CD8-positive, alpha-beta memory T cell (primary cell): Measurements from ENCODE around the gene CHTF18. TPM values are rescaled to one million over a fixed set of nuclear protein-coding genes. Genes with fewer than 3 reads are reported as not detected.
"Not testable (repeated sequence)": the region's sequence is repeated elsewhere in the genome, so short reads cannot be mapped to it uniquely, and the experiment has no call there.

Source experiments
- CTCF ChIA-PET: fragments of 350-600 bp; sonication (Branson Sonifier 250); formaldehyde crosslinking; loops from one replicate; lab custom pipeline; 2021; ENCODE audit warnings: antibody characterized with exemption; lab: Charles Lee
- POLR2A ChIA-PET: fragments of 350-600 bp; sonication (Branson Sonifier 250); formaldehyde crosslinking; loops from one replicate; lab custom pipeline; 2021; ENCODE audit warnings: antibody characterized with exemption; lab: Charles Lee
- DNase-seq, 5 donors: peaks; one replicate each; pipeline versions ENCODE4 v3.0.0 to v3.0.0-alpha.2; 2020 to 2022; ENCODE audit warnings: mixed read lengths in 1 of 5
- H3K27ac ChIP-seq: one replicate; pipeline ENCODE4 v1.7.0; 2013; ENCODE audit warnings: low read depth, mild to moderate bottlenecking, low read length, moderate library complexity
- H3K27me3 ChIP-seq: 2 replicates; pipeline ENCODE4 v1.7.0; 2013; ENCODE audit warnings: low read length, mild to moderate bottlenecking; ENCODE audit not compliant: insufficient read depth, poor library complexity, severe bottlenecking
- H3K36me3 ChIP-seq: 2 replicates; pipeline ENCODE4 v1.7.0; 2013; ENCODE audit warnings: mild to moderate bottlenecking, low read length, moderate library complexity; ENCODE audit not compliant: insufficient read depth
- H3K4me1 ChIP-seq: 2 replicates; pipeline ENCODE4 v1.7.0; 2013; ENCODE audit warnings: mild to moderate bottlenecking, low read length, moderate library complexity; ENCODE audit not compliant: insufficient read depth
- H3K4me3 ChIP-seq: 2 replicates; pipeline ENCODE4 v1.7.0; 2013; ENCODE audit warnings: mild to moderate bottlenecking, low read length
- H3K9me3 ChIP-seq: 2 replicates; pipeline ENCODE4 v1.7.0; 2013; ENCODE audit warnings: mild to moderate bottlenecking, low read length
- H3K27ac Mint-ChIP-seq, 8 donors: one replicate each; pipeline ENCODE4 v1.8.0; 2020 to 2021; ENCODE audit warnings: mixed read lengths in 8 of 8, mild to moderate bottlenecking in 6 of 8, inconsistent platforms in 3 of 8, moderate library complexity in 3 of 8
- H3K27me3 Mint-ChIP-seq, 2 donors: one replicate each; pipeline ENCODE4 v1.8.0; 2020 to 2021; ENCODE audit warnings: mixed read lengths in 2 of 2, mild to moderate bottlenecking in 1 of 2, moderate library complexity in 1 of 2
- H3K36me3 Mint-ChIP-seq, 3 donors: one replicate each; pipeline ENCODE4 v1.8.0; 2020 to 2021; ENCODE audit warnings: mixed read lengths in 3 of 3, inconsistent platforms in 1 of 3, mild to moderate bottlenecking in 1 of 3
- H3K4me1 Mint-ChIP-seq, 3 donors: one replicate each; pipeline ENCODE4 v1.8.0; 2020 to 2021; ENCODE audit warnings: mixed read lengths in 3 of 3, inconsistent platforms in 1 of 3, mild to moderate bottlenecking in 1 of 3
- H3K4me3 Mint-ChIP-seq, 7 donors: one replicate each; pipeline ENCODE4 v1.8.0; 2020 to 2021; ENCODE audit warnings: mixed read lengths in 7 of 7, mild to moderate bottlenecking in 6 of 7, moderate library complexity in 4 of 7, inconsistent platforms in 2 of 7
- H3K9me3 Mint-ChIP-seq, 5 donors: one replicate each; pipeline ENCODE4 v1.8.0; 2020 to 2022; ENCODE audit warnings: mixed read lengths in 5 of 5, mild to moderate bottlenecking in 3 of 5, moderate library complexity in 2 of 5, inconsistent platforms in 1 of 5
- polyA plus RNA-seq: library from polyadenylated mRNA; unstranded; fragments of 300-500 nt; fragmentation: Illumina TruSeq; gene quantifications from one replicate; pipeline ENCODE4 v1.2.3, GENCODE V29; 2021
- total RNA-seq, 2 experiments: library from RNA; stranded (reverse); gene quantifications; one replicate each; pipeline ENCODE4 v1.2.3, GENCODE V29; 2021

The CHTF18 gene
- total and polyA plus RNA-seq, 3 experiments from 2014 or later: 3.7 to 122 (median 121) TPM

GRCh38 chr16:820044-820408, 31.6 kb downstream of the CHTF18 start:
- peaks cover 19 to 31% of the 10 kb centered on the region in 2 donors for H3K27me3 Mint-ChIP-seq
- H3K27ac Mint-ChIP-seq: peak overlapping the region in 5 of 8 donors; percentile 5 to 90 (median 39)
- H3K4me1 Mint-ChIP-seq: peaks cover 7 to 16% (median 10%) of the 10 kb centered on the region in 3 donors
- H3K36me3 Mint-ChIP-seq, H3K27ac ChIP-seq, POLR2A ChIA-PET, H3K27me3 ChIP-seq, H3K4me3 Mint-ChIP-seq, H3K9me3 ChIP-seq, H3K4me3 ChIP-seq, DNase-seq, H3K36me3 ChIP-seq, H3K9me3 Mint-ChIP-seq, H3K4me1 ChIP-seq: not testable (repeated sequence)
- CTCF ChIA-PET: interaction anchor here (1.3 kb wide), 1 partner anchor 283 kb away, joined by 4 read pairs; no protein-coding TSS in a partner anchor

DNA sequence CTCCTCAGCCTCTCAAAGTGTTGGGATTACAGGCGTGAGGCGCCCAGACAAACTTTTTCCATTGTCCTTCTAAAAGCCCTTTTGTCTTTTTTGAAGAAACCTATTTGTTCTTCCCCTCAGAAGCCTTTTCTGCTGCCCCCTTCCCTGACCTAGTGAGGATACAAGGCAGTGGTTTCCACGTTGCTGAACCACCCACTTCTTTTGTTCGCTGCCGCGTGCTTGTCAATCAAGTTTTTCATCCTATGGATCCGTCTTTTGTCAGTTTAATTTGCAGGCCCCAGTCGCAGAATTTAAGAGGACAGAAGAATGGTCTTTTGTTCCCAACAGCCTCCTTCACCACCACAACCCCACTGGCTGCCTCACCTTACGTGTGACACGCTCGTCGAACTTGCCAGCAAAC, 32.3 kb downstream of the CHTF18 start:
- CTCF ChIA-PET: no interaction called here
- POLR2A ChIA-PET: no interaction called here
- peaks cover 4% of the 10 kb centered on the region for H3K27me3 ChIP-seq
- H3K36me3 Mint-ChIP-seq: no peaks in the 10 kb centered on the region
- peaks cover 13 to 31% of the 10 kb centered on the region in 2 donors for H3K27me3 Mint-ChIP-seq
- peaks cover 7% of the 10 kb centered on the region for H3K4me1 ChIP-seq
- no peak overlapping the region for H3K27ac ChIP-seq
- no peak overlapping the region for H3K4me3 ChIP-seq
- peak overlapping the region in 2 of 7 donors; percentile 23 to 41 for H3K4me3 Mint-ChIP-seq
- no peaks in the 10 kb centered on the region for H3K9me3 ChIP-seq
- no peak for DNase-seq
- H3K4me1 Mint-ChIP-seq: peaks cover 7 to 16% (median 10%) of the 10 kb centered on the region in 3 donors
- no peaks in the 10 kb centered on the region for H3K9me3 Mint-ChIP-seq
- H3K27ac Mint-ChIP-seq: no peak overlapping the region
- H3K36me3 ChIP-seq: no peaks in the 10 kb centered on the region

- POLR2A ChIA-PET: interaction anchor here (0.6 kb wide), 1 partner anchor 183 kb away, joined by 4 read pairs; no protein-coding TSS in a partner anchor
- no peaks in the 10 kb centered on the region for H3K9me3 Mint-ChIP-seq
These were observed 33.3 kb downstream of the CHTF18 start for GRCh38 chr16:821751-822150.

DNA sequence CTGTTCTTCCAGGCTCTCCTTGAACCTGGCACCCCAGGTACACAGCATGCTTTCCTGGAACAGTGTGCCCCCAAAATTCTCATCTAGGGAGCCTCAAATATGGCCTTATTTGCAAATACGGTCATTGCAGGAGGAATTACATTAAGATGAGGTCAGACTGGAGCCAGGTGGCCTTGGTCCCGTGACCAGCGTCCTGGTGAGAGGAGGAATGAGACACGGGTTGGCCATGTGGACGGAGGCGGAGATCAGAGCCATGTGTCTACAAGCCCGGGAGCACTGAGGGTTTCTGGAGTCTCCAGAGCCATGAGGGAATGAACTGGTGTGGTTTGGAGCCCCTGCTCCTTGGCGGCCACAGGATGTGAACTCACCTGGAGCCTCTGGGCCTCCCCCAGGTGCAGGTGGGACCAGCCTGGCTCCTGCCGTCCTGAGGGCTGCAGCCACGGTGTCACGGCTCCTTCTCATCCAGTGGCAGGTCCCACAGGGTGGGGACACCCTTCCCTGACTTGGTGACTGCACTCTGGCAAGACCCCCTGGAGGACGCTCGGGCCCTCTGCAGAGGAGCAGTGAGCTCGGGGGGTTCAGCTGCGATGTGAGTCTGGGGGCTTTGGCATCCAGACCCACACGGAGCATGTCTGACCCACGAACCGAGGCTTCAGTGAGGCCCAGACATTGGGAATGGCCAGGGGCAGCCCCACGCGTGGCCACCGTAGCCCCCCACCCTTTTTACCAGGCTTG, 33.9 kb downstream of the CHTF18 start:
- Mint-ChIP-seq H3K9me3 (no peaks in the 10 kb centered on the region), H3K27me3 (peaks cover 12 to 28% of the 10 kb centered on the region in 2 donors), H3K36me3 (no peaks in the 10 kb centered on the region), H3K4me1 (peaks cover 7 to 16% (median 10%) of the 10 kb centered on the region in 3 donors), H3K4me3 (no peak overlapping the region), H3K27ac (peak overlapping the region in 1 of 8 donors; percentile 19)
- CTCF ChIA-PET: no interaction called here
- Histone ChIP-seq H3K27ac (no peak overlapping the region), H3K27me3 (peaks cover 4% of the 10 kb centered on the region), H3K36me3 (no peaks in the 10 kb centered on the region), H3K9me3 (no peaks in the 10 kb centered on the region), H3K4me1 (peaks cover 7% of the 10 kb centered on the region), H3K4me3 (no peak overlapping the region)
- POLR2A ChIA-PET: interaction anchor here (0.6 kb wide), 1 partner anchor 182 kb away, joined by 4 read pairs; no protein-coding TSS in a partner anchor
- no peak for DNase-seq

More at GRCh38 chr16:821751-822150, 33.3 kb downstream of the CHTF18 start:
- CTCF ChIA-PET: no interaction called here
- H3K4me3 ChIP-seq: no peak overlapping the region
- H3K9me3 ChIP-seq: no peaks in the 10 kb centered on the region
- H3K4me3 Mint-ChIP-seq: no peak overlapping the region
- H3K4me1 Mint-ChIP-seq: peaks cover 7 to 16% (median 10%) of the 10 kb centered on the region in 3 donors
- H3K27ac ChIP-seq: no peak overlapping the region
- H3K27me3 Mint-ChIP-seq: peaks cover 12 to 28% of the 10 kb centered on the region in 2 donors
- H3K27me3 ChIP-seq: peaks cover 4% of the 10 kb centered on the region
- no peaks in the 10 kb centered on the region for H3K36me3 Mint-ChIP-seq
- H3K36me3 ChIP-seq: no peaks in the 10 kb centered on the region
- no peak for DNase-seq
- H3K4me1 ChIP-seq: peaks cover 7% of the 10 kb centered on the region
- no peak overlapping the region for H3K27ac Mint-ChIP-seq

DNA sequence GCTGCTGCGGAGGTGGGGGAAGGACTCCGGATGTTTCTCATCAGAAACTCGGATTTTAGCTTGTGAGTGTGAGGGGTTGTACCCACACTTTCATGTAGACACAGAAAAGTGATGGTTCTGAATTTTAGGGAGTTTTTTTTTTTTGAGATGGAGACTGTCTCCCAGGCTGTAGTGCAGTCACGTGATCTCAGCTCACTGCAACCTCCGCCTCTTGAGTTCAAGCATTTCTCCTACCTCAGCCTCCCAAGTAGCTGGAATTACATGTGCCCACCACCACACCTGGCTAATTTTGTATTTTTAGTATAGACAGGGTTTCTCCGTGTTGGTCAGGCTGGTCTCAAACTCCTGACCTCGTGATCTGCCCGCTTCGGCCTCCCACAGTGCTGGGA, 34.5 kb downstream of the CHTF18 start:
- peaks cover 7% of the 10 kb centered on the region for H3K4me1 ChIP-seq
- Mint-ChIP-seq H3K27me3 (peaks cover 12 to 28% of the 10 kb centered on the region in 2 donors), H3K4me3 (no peak overlapping the region), H3K9me3 (no peaks in the 10 kb centered on the region), H3K27ac (peak overlapping the region in 1 of 8 donors; percentile 19), H3K4me1 (peaks cover 7 to 16% (median 10%) of the 10 kb centered on the region in 3 donors), H3K36me3 (no peaks in the 10 kb centered on the region)
- peaks cover 4% of the 10 kb centered on the region for H3K27me3 ChIP-seq
- no peak for DNase-seq
- POLR2A ChIA-PET: no interaction called here
- no peak overlapping the region for H3K27ac ChIP-seq
- no peaks in the 10 kb centered on the region for H3K9me3 ChIP-seq
- H3K4me3 ChIP-seq: no peak overlapping the region
- H3K36me3 ChIP-seq: no peaks in the 10 kb centered on the region
- CTCF ChIA-PET: no interaction called here

GRCh38 chr16:824194-824593, 35.8 kb downstream of the CHTF18 start:
- Histone ChIP-seq H3K4me1 (peaks cover 7% of the 10 kb centered on the region), H3K9me3 (no peaks in the 10 kb centered on the region), H3K36me3 (no peaks in the 10 kb centered on the region), H3K27me3 (peaks cover 4% of the 10 kb centered on the region), H3K4me3 (no peak overlapping the region), H3K27ac (no peak overlapping the region)
- no peaks in the 10 kb centered on the region for H3K36me3 Mint-ChIP-seq
- peaks cover 13 to 28% of the 10 kb centered on the region in 2 donors for H3K27me3 Mint-ChIP-seq
- H3K9me3 Mint-ChIP-seq: no peaks in the 10 kb centered on the region
- POLR2A ChIA-PET: no interaction called here
- peaks cover 6 to 15% (median 9%) of the 10 kb centered on the region in 3 donors for H3K4me1 Mint-ChIP-seq
- no peak overlapping the region for H3K4me3 Mint-ChIP-seq
- H3K27ac Mint-ChIP-seq: no peak overlapping the region
- DNase-seq: no peak
- CTCF ChIA-PET: no interaction called here

DNA sequence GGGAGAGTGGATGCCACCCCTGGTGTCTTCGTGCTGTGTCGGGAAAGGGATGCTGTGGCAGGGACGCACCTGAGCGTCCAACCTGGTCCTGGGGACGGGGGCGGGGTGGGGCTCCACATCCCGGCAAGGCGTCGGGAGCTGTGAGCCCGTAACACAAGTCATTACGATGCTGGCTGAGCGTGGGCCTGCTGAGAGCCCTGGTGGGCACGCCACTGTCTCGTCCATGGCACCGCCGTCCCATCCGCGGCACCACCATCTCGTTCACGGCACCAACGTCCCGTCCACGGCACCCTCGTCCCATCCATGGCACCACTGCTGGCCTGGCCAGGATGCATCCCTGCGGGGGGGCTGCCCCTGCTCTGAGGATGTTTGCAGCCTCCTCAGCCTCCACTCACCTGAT, 36.2 kb downstream of the CHTF18 start:
- no peak for DNase-seq
- no peak overlapping the region for H3K27ac ChIP-seq
- H3K4me3 ChIP-seq: no peak overlapping the region
- H3K9me3 ChIP-seq: no peaks in the 10 kb centered on the region
- peaks cover under 1% of the 10 kb centered on the region for H3K27me3 ChIP-seq
- H3K4me1 ChIP-seq: peaks cover 4% of the 10 kb centered on the region
- Mint-ChIP-seq H3K4me1 (peaks cover 4 to 11% (median 5%) of the 10 kb centered on the region in 3 donors), H3K4me3 (no peak overlapping the region), H3K36me3 (no peaks in the 10 kb centered on the region), H3K27me3 (peaks cover 9 to 26% of the 10 kb centered on the region in 2 donors), H3K27ac (no peak overlapping the region), H3K9me3 (no peaks in the 10 kb centered on the region)
- ChIA-PET POLR2A (no interaction called here), CTCF (no interaction called here)
- no peaks in the 10 kb centered on the region for H3K36me3 ChIP-seq

DNA sequence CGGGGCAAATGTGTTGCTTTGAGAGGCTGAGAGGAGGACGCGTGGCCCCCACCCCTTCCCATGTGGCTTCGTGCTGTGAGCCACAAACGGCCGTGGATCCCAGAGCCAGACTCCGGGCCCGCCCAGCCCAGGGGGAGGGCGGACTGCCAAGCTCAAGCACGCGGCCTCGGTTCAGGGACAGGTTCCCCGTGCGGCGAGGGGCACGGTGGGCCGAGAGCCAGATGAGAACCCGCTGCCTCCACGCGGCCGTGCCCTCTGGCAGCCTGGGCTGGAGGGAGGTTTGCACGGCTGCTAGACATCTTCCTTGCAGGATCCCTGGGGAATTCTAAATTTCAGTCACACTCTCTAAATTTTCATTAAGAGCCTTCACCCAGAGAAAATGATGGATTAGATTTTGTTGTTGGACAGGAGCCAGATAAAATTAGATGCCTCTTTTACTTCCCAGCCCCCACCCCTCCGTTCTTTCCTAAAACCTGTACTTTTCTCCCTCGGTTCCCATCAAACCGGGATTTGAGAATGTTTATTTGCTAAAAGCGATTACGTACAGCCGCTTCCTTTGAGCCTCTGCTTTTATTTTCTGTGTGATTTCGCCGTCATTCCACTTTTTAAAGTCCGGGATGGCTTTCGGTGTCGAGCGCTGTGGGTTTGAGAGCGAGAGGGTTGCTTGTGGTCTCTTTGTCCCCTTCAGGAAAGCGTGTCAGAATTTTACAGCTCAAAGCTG, 37.1 kb downstream of the CHTF18 start:
- H3K4me3 ChIP-seq: no peak overlapping the region

More for the DNA sequence above, 37.1 kb downstream of the CHTF18 start:
- Mint-ChIP-seq H3K4me1 (peaks cover 0 to 5% (median 0%) of the 10 kb centered on the region in 3 donors), H3K27me3 (peaks cover 7 to 27% of the 10 kb centered on the region in 2 donors), H3K27ac (peak overlapping the region in 1 of 8 donors; percentile 63), H3K4me3 (no peak overlapping the region), H3K36me3 (no peaks in the 10 kb centered on the region), H3K9me3 (no peaks in the 10 kb centered on the region)
- H3K27ac ChIP-seq: no peak overlapping the region
- DNase-seq: no peak
- ChIA-PET POLR2A (no interaction called here), CTCF (no interaction called here)
- no peaks in the 10 kb centered on the region for H3K27me3 ChIP-seq
- H3K36me3 ChIP-seq: no peaks in the 10 kb centered on the region
- no peaks in the 10 kb centered on the region for H3K9me3 ChIP-seq
- no peaks in the 10 kb centered on the region for H3K4me1 ChIP-seq
